Kidney (tissue), 14 donors: Measurements from ENCODE around the gene NCKAP5. TPM values are rescaled to one million over a fixed set of nuclear protein-coding genes. Genes with fewer than 3 reads are reported as not detected.

Source experiments
- DNase-seq, 5 donors: peaks; one replicate each; pipeline ENCODE4 v3.0.0-alpha.2; 2013 to 2020
- FAIRE-seq: peaks from 2 replicates; lab custom pipeline; 2012; peaks lifted over from hg19 to GRCh38; lab: Jason Lieb, UNC
- H3K27ac ChIP-seq, 2 donors: one replicate each; pipeline ENCODE4 v1.7.0; 2013; ENCODE audit warnings: low read depth in 2 of 2, low read length in 2 of 2, inconsistent platforms in 1 of 2
- H3K27me3 ChIP-seq: one replicate; pipeline ENCODE4 v1.7.1; 2013; ENCODE audit warnings: low read length, inconsistent platforms; ENCODE audit not compliant: control insufficient read depth, insufficient read depth
- H3K36me3 ChIP-seq, 3 donors: one replicate each; pipeline versions ENCODE4 v1.7.0 to v1.7.1; 2013; ENCODE audit warnings: low read length in 3 of 3, control low read depth in 1 of 3, inconsistent platforms in 1 of 3; ENCODE audit not compliant: insufficient read depth in 3 of 3, control insufficient read depth in 2 of 3
- H3K4me1 ChIP-seq, 3 donors: one replicate each; pipeline versions ENCODE4 v1.7.0 to v1.7.1; 2013; ENCODE audit warnings: low read length in 3 of 3, inconsistent platforms in 1 of 3, low read depth in 1 of 3; ENCODE audit not compliant: control insufficient read depth in 2 of 3, insufficient read depth in 2 of 3
- H3K4me3 ChIP-seq, 3 donors: one replicate each; pipeline versions ENCODE4 v1.7.0 to v1.8.1; 2013; ENCODE audit warnings: low read length in 3 of 3, control low read depth in 1 of 3, inconsistent platforms in 1 of 3
- H3K9ac ChIP-seq, 3 donors: one replicate each; pipeline versions ENCODE4 v1.7.0 to v1.7.1; 2013; ENCODE audit warnings: low read length in 3 of 3, control low read depth in 1 of 3, inconsistent platforms in 1 of 3
- H3K9me3 ChIP-seq, 3 donors: one replicate each; pipeline versions ENCODE4 v1.7.0 to v1.7.1; 2013; ENCODE audit warnings: low read length in 3 of 3, control low read depth in 1 of 3, inconsistent platforms in 1 of 3; ENCODE audit not compliant: control insufficient read depth in 2 of 3, insufficient read depth in 1 of 3
- CTCF ChIP-seq: IDR thresholded peaks from 3 replicates; pipeline ENCODE4 v1.5.1; 2012; ENCODE audit warnings: mild to moderate bottlenecking, moderate library complexity, borderline replicate concordance; ENCODE audit not compliant: insufficient read depth; ENCODE audit errors: extremely low read depth
- intact Hi-C: fragments of 100-400 bp; cut with DNase I; formaldehyde crosslinking; loops from one replicate; pipeline ENCODE4 v1.11.1; 2022
- polyA plus RNA-seq: library from polyadenylated mRNA; stranded (reverse); fragments of 350-450 nt; fragmentation: Illumina TruSeq; extraction: RNeasy Lipid Tissue Mini Kit (QIAGEN cat#74804); gene quantifications from one replicate; pipeline ENCODE4 v1.2.3, GENCODE V29; 2014; ENCODE audit warnings: low read depth, low replicate concordance; ENCODE audit not compliant: insufficient read depth
- total RNA-seq: library from RNA; stranded (reverse); fragmentation: NEBNext Ultra II Directional; extraction: Animal tissue kit (Norgen Biotek cat#: 25700); gene quantifications from one replicate; pipeline ENCODE4 v1.2.1, GENCODE V29; 2021
- donor health status: control.
- donor health status: control.
- donor health status: control.
- donor health status: control.
- donor health status: control.
- donor health status: DM: yes; HTN: yes; CAD: no.
- donor health status: Normal renal cell carcinoma (clear cell type).

The NCKAP5 gene
- total and polyA plus RNA-seq, 2 donors from 2014 or later: 1.8 to 2.9 TPM

- FAIRE-seq (no peak), DNase-seq (peak in 1 of 5 donors; percentile 17)
- Histone ChIP-seq H3K27ac (no peak overlapping the region), H3K9me3 (no peaks in the 10 kb centered on the region), H3K9ac (no peak overlapping the region), H3K4me3 (no peak overlapping the region), H3K27me3 (no peaks in the 10 kb centered on the region), H3K4me1 (peaks cover 0 to 3% (median 0%) of the 10 kb centered on the region in 3 donors), H3K36me3 (no peaks in the 10 kb centered on the region)
- TF ChIP-seq CTCF: no peak
- intact Hi-C loops: no loop called here
These were observed 32.1 kb upstream of the NCKAP5 start for GRCh38 chr2:133600266-133600928.

- H3K36me3 ChIP-seq: no peaks in the 10 kb centered on the region
- peaks cover 0 to 3% (median 0%) of the 10 kb centered on the region in 3 donors for H3K4me1 ChIP-seq
- H3K4me3 ChIP-seq: no peak overlapping the region
- intact Hi-C loops: no loop called here
- no peak for TF ChIP-seq CTCF
- DNase-seq (no peak), FAIRE-seq (no peak)
- no peaks in the 10 kb centered on the region for H3K9me3 ChIP-seq
- no peak overlapping the region for H3K27ac ChIP-seq
- no peak overlapping the region for H3K9ac ChIP-seq
- H3K27me3 ChIP-seq: no peaks in the 10 kb centered on the region
These were observed 31.5 kb upstream of the NCKAP5 start for GRCh38 chr2:133599811-133600210.

- H3K9me3 ChIP-seq: no peaks in the 10 kb centered on the region
- H3K36me3 ChIP-seq: no peaks in the 10 kb centered on the region
- TF ChIP-seq CTCF: no peak
- DNase-seq: no peak
- intact Hi-C loops: no loop called here
- no peak overlapping the region for H3K9ac ChIP-seq
- peaks cover 0 to 3% (median 0%) of the 10 kb centered on the region in 3 donors for H3K4me1 ChIP-seq
- FAIRE-seq: no peak
- H3K27me3 ChIP-seq: no peaks in the 10 kb centered on the region
- H3K27ac ChIP-seq: no peak overlapping the region
- no peak overlapping the region for H3K4me3 ChIP-seq
These were observed 31.0 kb upstream of the NCKAP5 start for GRCh38 chr2:133599211-133599803.
